ENCODE measurements around the gene PHC3. TPM values are rescaled to one million over a fixed set of nuclear protein-coding genes. Genes with fewer than 3 reads are reported as not detected.
A peak's percentile ranks its signal among the peaks of the same experiment; 100 is the strongest.

The PHC3 gene
- total and polyA plus RNA-seq, 2 of the 13 experiments (the other 11 are each of a cell fraction or from before 2014, with no cell fraction given) = 24.1 to 49.0 TPM

- TF ChIP-seq KLF15 (CRISPR knock-in tag; IDR thresholded peaks at IDR 0.05; ENCODE audit: borderline replicate concordance) = no peak
- TF ChIP-seq, protein P1, sequence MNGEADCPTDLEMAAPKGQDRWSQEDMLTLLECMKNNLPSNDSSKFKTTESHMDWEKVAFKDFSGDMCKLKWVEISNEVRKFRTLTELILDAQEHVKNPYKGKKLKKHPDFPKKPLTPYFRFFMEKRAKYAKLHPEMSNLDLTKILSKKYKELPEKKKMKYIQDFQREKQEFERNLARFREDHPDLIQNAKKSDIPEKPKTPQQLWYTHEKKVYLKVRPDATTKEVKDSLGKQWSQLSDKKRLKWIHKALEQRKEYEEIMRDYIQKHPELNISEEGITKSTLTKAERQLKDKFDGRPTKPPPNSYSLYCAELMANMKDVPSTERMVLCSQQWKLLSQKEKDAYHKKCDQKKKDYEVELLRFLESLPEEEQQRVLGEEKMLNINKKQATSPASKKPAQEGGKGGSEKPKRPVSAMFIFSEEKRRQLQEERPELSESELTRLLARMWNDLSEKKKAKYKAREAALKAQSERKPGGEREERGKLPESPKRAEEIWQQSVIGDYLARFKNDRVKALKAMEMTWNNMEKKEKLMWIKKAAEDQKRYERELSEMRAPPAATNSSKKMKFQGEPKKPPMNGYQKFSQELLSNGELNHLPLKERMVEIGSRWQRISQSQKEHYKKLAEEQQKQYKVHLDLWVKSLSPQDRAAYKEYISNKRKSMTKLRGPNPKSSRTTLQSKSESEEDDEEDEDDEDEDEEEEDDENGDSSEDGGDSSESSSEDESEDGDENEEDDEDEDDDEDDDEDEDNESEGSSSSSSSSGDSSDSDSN (CRISPR knock-in tag; IDR thresholded peaks at IDR 0.05) = no peak
- no peak for TF ChIP-seq TFAP4 (IDR thresholded peaks at IDR 0.05; ENCODE audit: borderline replicate concordance, low read depth)
- TF ChIP-seq ZNF446 (CRISPR knock-in tag; IDR thresholded peaks at IDR 0.05) = no peak
- TF ChIP-seq, protein P2, sequence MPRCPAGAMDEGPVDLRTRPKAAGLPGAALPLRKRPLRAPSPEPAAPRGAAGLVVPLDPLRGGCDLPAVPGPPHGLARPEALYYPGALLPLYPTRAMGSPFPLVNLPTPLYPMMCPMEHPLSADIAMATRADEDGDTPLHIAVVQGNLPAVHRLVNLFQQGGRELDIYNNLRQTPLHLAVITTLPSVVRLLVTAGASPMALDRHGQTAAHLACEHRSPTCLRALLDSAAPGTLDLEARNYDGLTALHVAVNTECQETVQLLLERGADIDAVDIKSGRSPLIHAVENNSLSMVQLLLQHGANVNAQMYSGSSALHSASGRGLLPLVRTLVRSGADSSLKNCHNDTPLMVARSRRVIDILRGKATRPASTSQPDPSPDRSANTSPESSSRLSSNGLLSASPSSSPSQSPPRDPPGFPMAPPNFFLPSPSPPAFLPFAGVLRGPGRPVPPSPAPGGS (CRISPR knock-in tag; IDR thresholded peaks at IDR 0.05) = no peak
- no peak for TF ChIP-seq FOXC1 (CRISPR knock-in tag; IDR thresholded peaks at IDR 0.05; ENCODE audit: borderline replicate concordance)
- TF ChIP-seq TEAD3 (CRISPR knock-in tag; optimal IDR thresholded peaks at IDR 0.05; ENCODE audit: borderline replicate concordance) = peak; percentile 76
- TF ChIP-seq ELF4 (CRISPR knock-in tag; IDR thresholded peaks at IDR 0.05; ENCODE audit: borderline replicate concordance) = no peak
- TF ChIP-seq PRMT3 (CRISPR knock-in tag; IDR thresholded peaks at IDR 0.05; ENCODE audit: borderline replicate concordance, low read depth) = no peak
- TF ChIP-seq NR2F1 (CRISPR knock-in tag; IDR thresholded peaks at IDR 0.05) = no peak
- TF ChIP-seq NONO (IDR thresholded peaks at IDR 0.05) = no peak
- TF ChIP-seq NONO (CRISPR knock-in tag; conservative IDR thresholded peaks at IDR 0.05) = no peak
- no peak for TF ChIP-seq ZNF275 (CRISPR knock-in tag; IDR thresholded peaks at IDR 0.05; ENCODE audit: borderline replicate concordance)
- TF ChIP-seq, protein P3, sequence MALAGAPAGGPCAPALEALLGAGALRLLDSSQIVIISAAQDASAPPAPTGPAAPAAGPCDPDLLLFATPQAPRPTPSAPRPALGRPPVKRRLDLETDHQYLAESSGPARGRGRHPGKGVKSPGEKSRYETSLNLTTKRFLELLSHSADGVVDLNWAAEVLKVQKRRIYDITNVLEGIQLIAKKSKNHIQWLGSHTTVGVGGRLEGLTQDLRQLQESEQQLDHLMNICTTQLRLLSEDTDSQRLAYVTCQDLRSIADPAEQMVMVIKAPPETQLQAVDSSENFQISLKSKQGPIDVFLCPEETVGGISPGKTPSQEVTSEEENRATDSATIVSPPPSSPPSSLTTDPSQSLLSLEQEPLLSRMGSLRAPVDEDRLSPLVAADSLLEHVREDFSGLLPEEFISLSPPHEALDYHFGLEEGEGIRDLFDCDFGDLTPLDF (CRISPR knock-in tag; IDR thresholded peaks at IDR 0.05) = no peak
- TF ChIP-seq ZMYM2 (CRISPR knock-in tag; IDR thresholded peaks at IDR 0.05) = peak; percentile 39; the same call in 1 of the 2 replicates
- TF ChIP-seq TEF (CRISPR knock-in tag; IDR thresholded peaks at IDR 0.05) = no peak
- TF ChIP-seq ARID2 (CRISPR knock-in tag; IDR thresholded peaks at IDR 0.05; ENCODE audit: borderline replicate concordance) = no peak
- TF ChIP-seq ZNF441 (CRISPR knock-in tag; IDR thresholded peaks at IDR 0.05; ENCODE audit: borderline replicate concordance) = no peak
- TF ChIP-seq, protein P4, sequence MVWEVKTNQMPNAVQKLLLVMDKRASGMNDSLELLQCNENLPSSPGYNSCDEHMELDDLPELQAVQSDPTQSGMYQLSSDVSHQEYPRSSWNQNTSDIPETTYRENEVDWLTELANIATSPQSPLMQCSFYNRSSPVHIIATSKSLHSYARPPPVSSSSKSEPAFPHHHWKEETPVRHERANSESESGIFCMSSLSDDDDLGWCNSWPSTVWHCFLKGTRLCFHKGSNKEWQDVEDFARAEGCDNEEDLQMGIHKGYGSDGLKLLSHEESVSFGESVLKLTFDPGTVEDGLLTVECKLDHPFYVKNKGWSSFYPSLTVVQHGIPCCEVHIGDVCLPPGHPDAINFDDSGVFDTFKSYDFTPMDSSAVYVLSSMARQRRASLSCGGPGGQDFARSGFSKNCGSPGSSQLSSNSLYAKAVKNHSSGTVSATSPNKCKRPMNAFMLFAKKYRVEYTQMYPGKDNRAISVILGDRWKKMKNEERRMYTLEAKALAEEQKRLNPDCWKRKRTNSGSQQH (CRISPR knock-in tag; IDR thresholded peaks at IDR 0.05; ENCODE audit: low read depth) = no peak
- TF ChIP-seq ZNF296 (CRISPR knock-in tag; conservative IDR thresholded peaks at IDR 0.05) = no peak
- no peak for TF ChIP-seq NR2F6 (IDR thresholded peaks at IDR 0.05)
- TF ChIP-seq NR2F6 (CRISPR knock-in tag; IDR thresholded peaks at IDR 0.05) = 0 out of 2 replicates have a peak, but pooled peaks have one; percentile 26
Measured at GRCh38 chr3:170080605-170081004, 100.9 kb downstream of the PHC3 start (continued).
